ENCODE data around the gene SH3BP4. TPM values are rescaled to one million over a fixed set of nuclear protein-coding genes. Genes with fewer than 3 reads are reported as not detected.

SH3BP4 gene
- total RNA-seq, 1 experiment from 2014 or later, result 33.9 TPM

DNA sequence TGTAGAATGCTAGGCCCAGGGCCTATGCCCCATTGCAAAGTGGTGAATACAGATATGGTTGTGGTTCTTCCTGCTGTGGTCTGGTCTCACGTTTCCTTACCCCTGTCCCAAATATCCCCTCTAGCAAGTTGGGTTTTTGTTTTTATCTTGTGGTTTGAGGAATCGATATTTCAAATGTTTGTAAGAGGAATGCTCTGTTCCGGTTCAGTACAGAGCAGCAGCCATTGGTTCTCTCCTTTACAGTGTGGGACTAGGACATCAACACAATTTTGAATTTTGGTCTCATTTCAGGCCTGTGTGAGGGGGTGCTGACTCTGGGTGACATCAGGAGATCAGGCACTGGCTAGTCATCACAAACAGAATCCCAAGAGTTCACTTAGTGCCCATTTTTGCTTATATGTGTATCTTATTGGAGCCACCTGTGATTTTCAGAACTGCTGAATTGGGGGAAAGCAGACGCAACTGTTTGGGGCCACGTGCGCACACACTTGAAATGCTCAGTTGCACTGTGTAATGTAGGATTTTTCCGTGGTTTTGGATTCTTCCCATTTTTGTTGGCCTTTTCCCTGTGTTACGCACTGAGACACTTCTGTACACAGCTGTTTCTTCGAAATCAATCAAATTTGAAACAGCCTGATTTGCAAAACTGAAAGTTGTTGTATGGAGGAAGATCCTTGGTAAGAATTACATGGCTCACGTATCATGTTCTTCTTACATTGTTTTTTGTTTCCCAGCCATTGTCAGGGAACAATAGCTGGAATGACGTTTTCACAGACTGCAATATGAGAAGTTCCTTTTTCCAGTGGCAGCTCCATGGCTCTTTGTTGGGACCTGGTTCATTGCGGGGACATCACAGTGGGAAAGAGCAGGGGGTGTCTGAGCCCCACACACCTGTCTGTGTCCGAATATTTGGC is 8.6 kb downstream of the SH3BP4 start:
- no peak for DNase-seq (ENCODE audit: low read depth)
- in situ Hi-C loops (cut with HindIII; ENCODE audit: low pct_unique_long_range_greater_than_20kb, low sequenced_read_pairs), result no loop called here

DNA sequence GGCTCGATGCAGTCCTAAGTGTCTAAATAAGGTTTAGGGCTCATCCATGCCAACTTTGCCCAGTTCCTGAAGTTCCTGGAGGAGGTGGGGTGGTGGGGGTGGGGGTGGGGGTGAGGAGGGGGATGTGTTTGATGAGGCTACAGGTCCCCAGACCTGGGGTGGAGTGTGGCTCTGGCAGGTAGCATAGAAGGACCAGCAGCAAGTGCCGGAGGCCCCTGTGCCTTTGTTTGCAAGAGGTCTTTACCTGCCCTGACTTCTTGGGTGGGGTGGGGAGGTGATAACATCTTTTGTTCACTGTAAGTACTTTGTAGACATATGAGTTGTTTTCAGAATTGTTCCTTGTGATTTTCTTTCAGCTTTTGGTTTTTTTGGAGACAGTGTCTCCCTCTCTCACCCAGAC is 10.0 kb downstream of the SH3BP4 start:
- in situ Hi-C loops (cut with HindIII; ENCODE audit: low pct_unique_long_range_greater_than_20kb, low sequenced_read_pairs), result no loop called here
- DNase-seq (ENCODE audit: low read depth), result no peak

DNA sequence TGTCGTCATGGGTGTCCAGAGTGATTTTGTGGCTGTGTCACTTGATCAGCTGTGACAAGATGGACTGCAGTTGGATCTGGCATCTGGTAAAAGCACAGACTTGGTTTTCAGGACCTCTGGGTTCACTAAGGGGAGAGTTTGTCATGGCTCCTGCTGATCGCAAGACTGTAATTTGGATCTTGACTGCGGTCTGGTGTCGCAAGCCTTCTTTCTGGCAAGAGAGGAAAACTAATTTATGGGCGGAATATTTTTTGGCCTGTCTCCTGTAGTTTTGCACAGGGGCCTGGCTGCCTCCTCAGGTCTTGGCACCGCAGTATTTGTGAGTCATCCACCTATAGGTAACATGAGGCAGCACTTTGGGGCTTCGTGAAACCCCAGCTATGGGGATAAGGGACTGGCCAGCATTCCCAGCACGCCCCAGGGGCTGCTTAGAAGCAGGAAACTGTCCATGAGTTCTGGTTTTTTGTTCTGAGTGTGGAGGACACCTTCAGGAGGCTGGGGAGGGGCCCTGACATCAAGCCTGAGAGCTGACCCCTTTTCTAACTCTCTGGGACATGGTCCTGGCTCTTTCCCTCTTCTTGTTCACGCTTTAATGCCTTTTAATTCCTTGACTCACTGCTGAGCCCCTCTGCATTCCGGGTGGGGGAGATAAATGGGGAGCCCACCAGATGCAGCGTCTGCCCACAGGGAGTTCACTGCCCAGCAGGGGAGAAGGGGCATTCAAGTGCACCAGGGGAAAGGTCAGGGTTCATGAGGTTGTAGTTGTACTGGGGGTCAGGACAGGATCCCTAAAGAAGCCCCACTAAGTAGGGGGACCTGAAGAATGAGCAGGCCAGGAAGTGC is 12.2 kb downstream of the SH3BP4 start:
- in situ Hi-C loops (cut with HindIII; ENCODE audit: low pct_unique_long_range_greater_than_20kb, low sequenced_read_pairs), result no loop called here
- no peak for DNase-seq (ENCODE audit: low read depth)

DNA sequence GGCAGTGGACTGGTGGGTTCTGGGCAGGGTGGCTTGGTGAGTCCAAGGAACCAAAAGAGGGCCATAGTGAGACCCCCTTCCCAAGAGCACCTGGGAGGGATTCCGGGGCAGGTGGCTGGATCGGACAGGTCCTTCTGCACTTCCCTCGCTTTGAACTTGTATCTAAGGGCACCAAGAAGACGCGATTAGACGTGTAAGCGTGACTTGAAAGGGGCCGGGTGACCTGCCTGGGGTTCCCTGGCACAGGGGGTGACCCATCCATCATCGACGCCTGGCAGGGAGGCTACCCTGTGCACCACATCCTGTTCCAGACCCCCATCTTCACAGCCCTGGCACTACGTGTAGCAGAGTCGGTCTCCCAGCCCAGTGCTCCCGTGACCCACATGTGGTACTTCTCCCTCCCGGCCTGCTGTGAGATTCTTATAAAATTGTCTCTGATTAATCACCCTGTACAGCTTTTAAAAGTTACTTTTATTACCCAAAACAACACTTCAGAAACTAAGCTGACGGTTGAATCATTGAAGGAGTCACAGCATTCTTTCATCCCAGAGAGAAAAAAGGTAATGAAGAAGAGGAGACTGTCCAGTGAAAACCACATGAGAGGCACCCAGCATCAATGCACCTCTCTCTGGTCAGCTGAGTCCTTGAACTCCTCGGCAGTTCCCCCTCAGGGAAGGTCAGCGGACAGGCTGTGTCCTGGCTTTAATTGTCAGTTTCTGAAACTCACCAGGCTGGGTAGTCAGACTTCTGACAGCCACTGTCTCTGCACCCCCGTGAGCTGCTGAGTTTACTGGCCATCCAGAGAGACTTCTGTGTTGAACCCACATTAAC is 13.0 kb downstream of the SH3BP4 start:
- no peak for DNase-seq (ENCODE audit: low read depth)
- in situ Hi-C loops (cut with HindIII; ENCODE audit: low pct_unique_long_range_greater_than_20kb, low sequenced_read_pairs), result no loop called here

DNA sequence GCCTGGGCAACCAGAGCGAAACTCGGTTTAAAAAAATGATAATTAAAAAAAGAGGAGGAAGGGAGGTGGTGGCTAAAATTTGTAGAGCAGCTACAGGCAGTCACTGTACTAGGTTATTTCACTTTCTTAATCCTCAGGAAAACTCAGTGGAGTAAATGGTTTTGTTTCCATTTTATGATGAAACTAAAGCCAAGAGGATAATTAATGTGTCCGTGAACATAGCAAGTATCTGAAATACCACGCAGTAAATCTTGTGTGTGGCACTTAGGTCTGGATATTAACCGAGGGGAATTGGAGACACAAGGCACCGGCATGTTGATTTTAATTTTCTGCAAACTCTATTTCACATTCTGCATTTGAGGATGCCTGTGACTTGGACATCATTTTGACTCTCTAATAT is 14.5 kb downstream of the SH3BP4 start:
- in situ Hi-C loops (cut with HindIII; ENCODE audit: low pct_unique_long_range_greater_than_20kb, low sequenced_read_pairs), result no loop called here
- DNase-seq (ENCODE audit: low read depth), result no peak

DNA sequence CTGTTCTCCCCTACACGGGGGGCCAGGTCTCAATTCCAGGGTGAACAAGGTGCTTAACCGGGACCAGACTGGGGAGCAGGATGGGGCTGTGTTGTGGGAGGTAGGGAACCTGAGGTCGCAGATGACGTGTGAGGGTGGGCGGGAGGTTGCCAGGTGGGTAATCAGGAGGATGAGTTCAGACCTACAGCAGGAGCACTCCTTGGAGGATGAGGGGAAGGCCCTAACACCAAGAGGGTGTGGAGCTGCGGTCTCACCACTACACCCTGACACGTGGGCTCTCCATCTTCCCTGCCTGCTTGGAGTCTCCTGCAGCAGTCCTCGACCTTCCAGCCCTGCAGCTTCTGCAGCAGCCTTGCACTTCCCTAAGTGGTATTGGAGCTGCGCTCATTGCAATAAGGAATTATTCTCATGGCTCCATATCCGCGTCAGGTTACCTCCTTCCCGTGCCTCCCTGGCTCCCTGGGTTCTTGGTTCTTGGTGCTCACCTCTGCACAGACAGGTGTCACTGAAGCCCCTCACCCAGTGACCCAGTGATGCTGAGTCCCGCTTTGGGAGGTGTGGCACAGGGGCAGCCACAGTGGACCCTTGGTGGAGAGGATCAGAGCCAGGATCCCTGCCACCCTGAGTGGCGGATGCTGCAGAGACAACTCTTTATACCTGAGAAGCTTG is 15.5 kb downstream of the SH3BP4 start:
- in situ Hi-C loops (cut with HindIII; ENCODE audit: low pct_unique_long_range_greater_than_20kb, low sequenced_read_pairs), result no loop called here
- DNase-seq (ENCODE audit: low read depth), result no peak

DNA sequence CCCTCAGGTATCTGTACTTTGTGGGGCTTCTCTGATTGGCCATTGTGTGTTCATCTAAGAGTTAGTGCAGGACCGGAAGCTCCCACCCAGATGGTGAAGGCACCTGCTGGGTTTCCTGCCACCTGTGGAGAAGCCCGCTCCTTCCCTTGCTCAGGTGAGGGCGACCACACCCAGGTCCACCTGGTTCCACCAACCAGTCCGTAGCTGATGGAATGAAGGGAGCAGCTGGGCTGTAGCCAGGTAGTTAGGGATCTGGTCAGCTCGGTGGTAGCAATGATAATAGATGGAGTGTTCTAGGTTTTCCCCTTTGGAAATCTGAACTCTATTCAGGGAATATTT is 16.0 kb downstream of the SH3BP4 start:
- no peak for DNase-seq (ENCODE audit: low read depth)
- in situ Hi-C loops (cut with HindIII; ENCODE audit: low pct_unique_long_range_greater_than_20kb, low sequenced_read_pairs), result no loop called here

DNA sequence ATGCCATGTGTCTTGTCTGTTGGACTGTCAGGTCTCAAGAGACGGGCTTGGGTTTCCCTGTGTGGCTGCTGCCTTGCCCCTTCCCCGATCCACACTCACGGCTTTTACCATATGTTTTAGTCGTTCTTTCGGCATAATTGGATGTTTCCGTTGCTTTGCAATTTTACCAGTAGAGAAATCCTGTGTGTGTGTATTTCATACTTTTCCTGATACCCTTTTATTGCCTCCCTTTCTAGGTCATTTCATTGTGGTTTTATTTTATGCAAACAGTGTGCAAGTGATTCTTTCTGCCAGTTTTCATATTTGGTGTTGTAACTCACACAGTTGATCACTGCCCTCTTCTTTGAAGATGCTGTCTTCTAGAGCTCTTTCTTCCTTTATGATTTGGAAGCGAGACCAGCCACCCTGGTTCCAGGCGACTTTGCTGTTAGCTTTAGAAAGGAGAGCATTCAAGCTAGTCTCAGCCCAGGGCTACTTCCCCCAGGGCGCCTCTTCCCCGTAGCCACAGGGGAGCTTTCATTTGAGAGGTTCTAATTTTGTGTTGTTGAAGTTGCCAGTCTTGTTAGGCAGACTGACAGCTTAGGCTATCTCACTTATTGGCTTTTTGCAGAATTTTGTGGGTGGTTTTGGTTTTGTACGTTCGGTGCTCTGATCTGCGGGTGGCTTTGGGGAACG is 17.0 kb downstream of the SH3BP4 start:
- in situ Hi-C loops (cut with HindIII; ENCODE audit: low pct_unique_long_range_greater_than_20kb, low sequenced_read_pairs), result no loop called here
- DNase-seq (ENCODE audit: low read depth), result no peak

DNA sequence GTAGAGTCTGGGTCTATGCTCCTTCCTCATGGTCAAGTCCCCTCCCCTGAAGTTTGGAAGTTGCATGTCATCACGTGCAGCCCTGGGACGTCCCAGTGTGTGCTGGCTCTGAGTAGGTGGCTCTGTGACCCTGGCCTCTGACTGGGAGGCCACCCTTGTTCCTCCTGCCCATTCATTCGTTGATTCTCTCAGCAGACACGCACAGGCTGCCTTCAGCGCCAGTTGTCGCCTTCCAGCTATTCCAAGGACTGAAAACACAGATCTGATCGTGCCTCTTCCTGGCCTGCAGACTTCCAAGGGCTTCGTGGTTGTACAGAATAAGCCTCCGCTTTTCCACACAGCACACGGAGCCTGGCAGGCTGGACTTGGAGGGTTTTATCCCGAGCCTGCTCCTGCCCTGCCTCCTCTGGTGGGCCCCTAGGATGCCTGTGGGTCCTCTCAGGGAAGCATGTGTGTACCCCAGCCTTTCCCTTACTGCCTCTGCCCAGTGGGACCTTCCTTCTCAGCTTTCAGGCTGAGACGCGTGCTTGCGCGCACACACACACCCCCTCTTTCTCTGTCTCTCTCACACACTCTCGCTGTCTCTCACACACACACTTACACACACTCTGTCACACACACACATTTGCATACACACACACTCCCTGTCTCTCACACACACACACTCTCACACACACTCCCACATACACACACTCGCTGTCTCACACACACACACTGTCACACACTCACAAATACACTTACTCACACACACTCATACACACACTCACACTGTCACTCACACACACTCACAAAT is 17.7 kb downstream of the SH3BP4 start:
- no peak for DNase-seq (ENCODE audit: low read depth)
- in situ Hi-C loops (cut with HindIII; ENCODE audit: low pct_unique_long_range_greater_than_20kb, low sequenced_read_pairs), result no loop called here

DNA sequence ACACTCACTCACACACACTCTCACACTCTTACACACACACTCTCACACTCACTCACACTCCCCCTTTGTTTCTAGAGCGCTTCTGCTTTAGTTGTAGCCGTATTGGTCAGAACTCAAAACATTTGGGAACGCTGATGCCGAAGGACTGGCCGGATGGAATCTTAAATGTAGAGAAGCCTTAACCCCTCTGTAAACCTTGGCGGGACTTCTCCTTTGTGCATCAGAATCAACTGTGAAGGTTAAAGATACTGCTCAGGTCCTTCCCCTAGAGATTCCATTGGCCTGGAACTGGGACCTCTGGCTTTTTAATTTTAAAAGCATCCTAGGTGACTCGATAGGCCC is 18.3 kb downstream of the SH3BP4 start:
- in situ Hi-C loops (cut with HindIII; ENCODE audit: low pct_unique_long_range_greater_than_20kb, low sequenced_read_pairs), result no loop called here
- DNase-seq (ENCODE audit: low read depth), result no peak

DNA sequence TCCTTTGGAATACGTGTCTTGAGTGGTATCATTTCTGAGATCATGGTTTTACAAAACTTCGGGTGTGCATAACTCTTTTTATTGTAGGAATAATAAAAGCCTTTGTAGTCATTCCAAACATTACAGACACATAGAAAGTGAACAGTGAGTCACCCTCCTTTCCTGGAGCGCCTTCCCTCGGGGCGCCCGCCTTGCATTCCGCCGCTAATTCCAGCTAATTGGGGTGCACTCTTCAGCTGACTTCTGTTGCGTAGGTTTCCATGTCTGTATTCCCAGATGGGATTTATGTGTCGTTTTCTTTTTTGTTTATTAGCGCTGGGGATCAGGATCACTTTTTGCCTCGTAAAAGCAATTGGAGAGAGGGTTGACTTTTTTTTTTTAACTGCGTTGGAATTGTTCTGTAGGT is 18.7 kb downstream of the SH3BP4 start:
- in situ Hi-C loops (cut with HindIII; ENCODE audit: low pct_unique_long_range_greater_than_20kb, low sequenced_read_pairs), result no loop called here

DNA sequence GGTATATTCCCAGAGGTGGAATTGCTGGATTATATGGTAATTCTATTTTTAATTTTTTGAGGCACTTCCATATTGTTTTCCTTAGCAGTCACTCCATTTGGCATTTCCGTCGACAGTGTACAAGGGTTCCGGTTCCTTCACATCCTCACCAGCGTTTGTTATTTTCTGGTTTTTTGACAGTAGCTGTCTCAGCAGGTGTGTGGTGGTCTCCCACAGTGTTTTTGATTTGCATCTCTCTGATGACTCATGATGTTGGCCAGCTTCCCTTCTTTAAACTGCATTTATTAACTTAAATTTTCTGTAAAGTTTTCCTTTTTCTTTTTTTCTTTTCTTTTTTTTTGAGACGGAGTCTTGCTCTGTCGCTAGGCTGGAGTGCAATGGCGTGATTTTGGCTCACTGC is 19.7 kb downstream of the SH3BP4 start:
- no peak for DNase-seq (ENCODE audit: low read depth)
- in situ Hi-C loops (cut with HindIII; ENCODE audit: low pct_unique_long_range_greater_than_20kb, low sequenced_read_pairs), result no loop called here

More for the DNA sequence above, 18.7 kb downstream of the SH3BP4 start:
- no peak for DNase-seq (ENCODE audit: low read depth)

DNA sequence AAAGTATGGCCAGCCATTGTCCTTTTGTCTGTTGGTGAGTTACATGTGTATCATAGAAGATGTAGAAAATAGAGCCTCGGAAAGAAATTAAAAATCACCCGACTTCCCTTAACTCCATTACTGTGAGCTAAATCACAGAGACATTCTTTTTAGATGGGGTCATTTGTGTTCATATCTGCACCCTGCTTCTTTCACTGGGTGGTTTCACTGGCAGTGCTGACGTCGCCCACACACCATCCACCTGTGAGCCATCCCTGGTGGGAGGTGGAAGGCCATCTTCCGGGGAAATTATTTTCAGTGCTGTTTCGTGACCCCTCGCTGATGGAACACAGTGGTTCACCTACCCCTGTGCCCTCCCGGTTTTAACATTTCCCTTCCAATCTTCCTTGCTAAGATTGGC is 21.2 kb downstream of the SH3BP4 start:
- in situ Hi-C loops (cut with HindIII; ENCODE audit: low pct_unique_long_range_greater_than_20kb, low sequenced_read_pairs), result no loop called here
- no peak for DNase-seq (ENCODE audit: low read depth)

DNA sequence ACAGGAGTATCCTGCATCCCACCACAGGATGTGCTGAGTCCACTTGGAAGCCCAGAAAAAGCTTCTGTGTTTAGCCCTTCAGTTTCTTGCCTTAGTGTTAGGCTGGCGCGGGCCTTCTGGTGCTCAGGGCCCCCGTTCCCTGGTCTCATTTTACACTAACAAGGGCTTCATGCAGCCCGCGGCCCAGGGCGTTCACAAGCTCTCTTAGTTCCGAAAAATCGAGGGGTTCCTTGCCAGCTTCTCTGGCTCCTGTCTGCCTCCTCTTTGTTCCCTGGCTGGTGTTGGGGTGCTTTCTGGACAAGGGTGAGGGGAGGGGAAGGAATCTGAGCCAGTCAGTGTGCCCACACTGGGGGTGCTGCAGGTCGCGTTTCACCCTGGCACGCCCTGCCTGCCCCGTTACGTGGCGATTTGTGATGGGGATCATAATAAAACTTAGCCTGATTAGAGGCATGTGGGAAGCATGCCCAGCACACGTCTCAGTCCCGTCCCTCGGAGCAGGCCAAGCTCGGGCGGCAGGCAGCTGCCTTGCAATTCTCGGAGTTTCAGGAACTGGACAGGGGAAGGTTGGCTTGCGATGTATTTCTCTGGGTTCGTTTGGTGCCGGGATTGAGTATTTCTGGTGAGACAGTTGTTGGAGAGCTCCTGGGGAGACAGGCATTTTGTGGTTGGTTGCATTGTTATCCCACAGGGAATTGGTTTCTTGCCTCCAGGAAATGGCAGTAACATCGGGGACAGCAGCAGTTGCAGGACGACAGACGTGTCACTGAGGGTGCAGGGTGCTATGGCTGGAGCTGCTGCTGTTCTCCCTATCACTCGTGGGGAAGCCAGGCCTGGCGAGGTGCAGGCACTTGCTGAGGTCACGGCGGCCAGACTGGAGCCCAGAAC is 22.9 kb downstream of the SH3BP4 start:
- in situ Hi-C loops (cut with HindIII; ENCODE audit: low pct_unique_long_range_greater_than_20kb, low sequenced_read_pairs), result no loop called here
- no peak for DNase-seq (ENCODE audit: low read depth)

DNA sequence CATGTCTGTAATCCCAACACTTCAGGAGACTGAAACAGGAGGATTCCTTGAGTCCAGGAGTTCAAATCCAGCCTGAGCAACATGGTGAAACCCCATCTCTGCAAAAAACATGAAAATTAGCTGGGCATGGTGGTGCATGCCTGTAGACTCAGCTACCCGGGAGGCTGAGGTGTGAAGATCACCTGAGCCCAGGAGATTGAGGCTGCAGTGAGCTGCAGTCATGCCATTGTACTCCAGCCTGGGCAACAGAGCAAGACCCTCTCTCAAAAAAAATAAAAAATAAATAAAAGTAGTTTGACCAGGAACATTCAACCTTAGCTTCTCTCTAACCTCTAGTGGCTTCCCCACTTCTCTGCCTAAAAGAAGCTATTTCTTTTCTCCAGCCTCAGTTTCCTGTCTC is 23.8 kb downstream of the SH3BP4 start:
- in situ Hi-C loops (cut with HindIII; ENCODE audit: low pct_unique_long_range_greater_than_20kb, low sequenced_read_pairs), result no loop called here
- DNase-seq (ENCODE audit: low read depth), result no peak

DNA sequence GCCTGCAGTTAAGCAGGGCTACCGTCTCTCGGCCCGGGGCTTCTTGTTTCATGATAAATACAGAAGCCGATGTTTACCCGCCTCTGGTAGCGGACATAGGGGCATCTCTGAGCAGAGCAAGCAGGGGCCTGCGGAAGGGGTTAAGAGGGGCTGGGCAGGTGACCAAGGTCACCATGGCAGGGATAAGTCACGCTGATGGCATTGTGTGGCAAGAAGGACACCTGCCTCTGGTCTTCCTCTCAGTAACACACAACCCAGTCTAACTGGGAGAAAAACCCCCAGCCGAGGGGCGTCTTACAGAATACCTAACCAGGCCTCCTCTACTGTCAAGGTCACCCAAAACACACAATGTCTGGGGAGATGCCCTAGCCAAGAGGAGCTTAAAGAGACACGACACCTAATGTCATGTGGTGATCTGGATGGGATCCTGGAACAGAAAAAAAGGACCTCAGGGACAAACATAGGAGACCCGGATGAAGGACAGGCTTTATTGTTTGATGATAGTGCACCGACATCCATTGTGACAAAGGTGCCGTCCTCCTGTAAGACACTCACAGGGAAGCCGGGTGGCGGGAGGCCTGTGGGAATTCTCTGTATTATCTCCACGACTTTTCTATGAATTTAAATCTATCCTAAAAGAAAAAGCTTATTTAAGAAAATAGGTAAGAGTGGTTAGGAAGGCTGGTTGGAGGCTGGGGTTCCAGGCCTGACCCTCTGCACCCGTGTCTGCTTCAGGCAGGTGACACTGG is 24.8 kb downstream of the SH3BP4 start:
- DNase-seq (ENCODE audit: low read depth), result no peak
- in situ Hi-C loops (cut with HindIII; ENCODE audit: low pct_unique_long_range_greater_than_20kb, low sequenced_read_pairs), result no loop called here

Measured in Caki2 (cell line).